ENCODE results near the gene C7orf57. TPM values are rescaled to one million over a fixed set of nuclear protein-coding genes. Genes with fewer than 3 reads are reported as not detected.

The C7orf57 gene
- total RNA-seq, 1 experiment from 2014 or later = 0.90 TPM

DNA sequence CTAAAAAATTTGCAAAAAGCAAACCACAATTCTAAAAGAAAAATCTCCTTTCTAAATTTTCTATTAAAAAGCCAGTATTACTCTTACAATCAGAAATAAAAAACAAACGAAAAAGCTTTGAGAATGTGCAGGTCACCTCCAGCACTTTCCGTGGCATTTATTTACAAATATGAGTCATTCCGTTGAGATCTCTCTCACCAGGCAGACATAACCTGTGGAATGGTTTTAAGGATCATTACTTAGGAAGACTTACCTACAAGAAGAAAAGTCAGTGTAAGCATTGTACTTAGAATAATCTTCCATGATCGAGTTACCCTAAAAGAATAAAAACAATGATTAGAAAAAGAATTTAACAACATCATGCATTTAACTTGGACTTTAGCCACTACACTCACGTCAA lies 9.7 kb upstream of the C7orf57 start:
- DNase-seq (ENCODE audit: low spot score) (no peak), ATAC-seq (no peak)
- Mint-ChIP-seq H3K27me3 (ENCODE audit: low read depth) (no peaks in the 10 kb centered on the region; the same call in 1 of the 2 replicates), H3K36me3 (no peaks in the 10 kb centered on the region), H3K4me1 (no peaks in the 10 kb centered on the region), H3K27ac (no peak overlapping the region), H3K4me3 (no peak overlapping the region), H3K9me3 (peaks cover 13% of the 10 kb centered on the region)
- POLR2A ChIA-PET = no interaction called here
- TF ChIP-seq, protein P1, sequence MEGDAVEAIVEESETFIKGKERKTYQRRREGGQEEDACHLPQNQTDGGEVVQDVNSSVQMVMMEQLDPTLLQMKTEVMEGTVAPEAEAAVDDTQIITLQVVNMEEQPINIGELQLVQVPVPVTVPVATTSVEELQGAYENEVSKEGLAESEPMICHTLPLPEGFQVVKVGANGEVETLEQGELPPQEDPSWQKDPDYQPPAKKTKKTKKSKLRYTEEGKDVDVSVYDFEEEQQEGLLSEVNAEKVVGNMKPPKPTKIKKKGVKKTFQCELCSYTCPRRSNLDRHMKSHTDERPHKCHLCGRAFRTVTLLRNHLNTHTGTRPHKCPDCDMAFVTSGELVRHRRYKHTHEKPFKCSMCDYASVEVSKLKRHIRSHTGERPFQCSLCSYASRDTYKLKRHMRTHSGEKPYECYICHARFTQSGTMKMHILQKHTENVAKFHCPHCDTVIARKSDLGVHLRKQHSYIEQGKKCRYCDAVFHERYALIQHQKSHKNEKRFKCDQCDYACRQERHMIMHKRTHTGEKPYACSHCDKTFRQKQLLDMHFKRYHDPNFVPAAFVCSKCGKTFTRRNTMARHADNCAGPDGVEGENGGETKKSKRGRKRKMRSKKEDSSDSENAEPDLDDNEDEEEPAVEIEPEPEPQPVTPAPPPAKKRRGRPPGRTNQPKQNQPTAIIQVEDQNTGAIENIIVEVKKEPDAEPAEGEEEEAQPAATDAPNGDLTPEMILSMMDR (IDR thresholded peaks at IDR 0.05) = no peak
- TF ChIP-seq FOXP1 (CRISPR knock-in tag; IDR thresholded peaks at IDR 0.05; ENCODE audit: borderline replicate concordance) = no peak
- no peak for TF ChIP-seq JAZF1 (CRISPR knock-in tag; IDR thresholded peaks at IDR 0.05)
- no peak for TF ChIP-seq ESRRA (CRISPR knock-in tag; IDR thresholded peaks at IDR 0.05; ENCODE audit: borderline replicate concordance)
- no peak for TF ChIP-seq ZNF232 (CRISPR knock-in tag; IDR thresholded peaks at IDR 0.05)
- TF ChIP-seq FOXK1 (CRISPR knock-in tag; IDR thresholded peaks at IDR 0.05) = no peak
- no peak for TF ChIP-seq SMAD4 (CRISPR knock-in tag; IDR thresholded peaks at IDR 0.05)
- no peak for TF ChIP-seq GABPB1 (CRISPR knock-in tag; IDR thresholded peaks at IDR 0.05)
- no peak for TF ChIP-seq EMX1 (CRISPR knock-in tag; IDR thresholded peaks at IDR 0.05)
- TF ChIP-seq, protein P2, sequence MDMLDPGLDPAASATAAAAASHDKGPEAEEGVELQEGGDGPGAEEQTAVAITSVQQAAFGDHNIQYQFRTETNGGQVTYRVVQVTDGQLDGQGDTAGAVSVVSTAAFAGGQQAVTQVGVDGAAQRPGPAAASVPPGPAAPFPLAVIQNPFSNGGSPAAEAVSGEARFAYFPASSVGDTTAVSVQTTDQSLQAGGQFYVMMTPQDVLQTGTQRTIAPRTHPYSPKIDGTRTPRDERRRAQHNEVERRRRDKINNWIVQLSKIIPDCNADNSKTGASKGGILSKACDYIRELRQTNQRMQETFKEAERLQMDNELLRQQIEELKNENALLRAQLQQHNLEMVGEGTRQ (CRISPR knock-in tag; IDR thresholded peaks at IDR 0.05) = no peak
- TF ChIP-seq, protein P3, sequence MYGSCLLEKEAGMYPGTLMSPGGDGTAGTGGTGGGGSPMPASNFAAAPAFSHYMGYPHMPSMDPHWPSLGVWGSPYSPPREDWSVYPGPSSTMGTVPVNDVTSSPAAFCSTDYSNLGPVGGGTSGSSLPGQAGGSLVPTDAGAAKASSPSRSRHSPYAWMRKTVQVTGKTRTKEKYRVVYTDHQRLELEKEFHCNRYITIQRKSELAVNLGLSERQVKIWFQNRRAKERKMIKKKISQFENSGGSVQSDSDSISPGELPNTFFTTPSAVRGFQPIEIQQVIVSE (CRISPR knock-in tag; IDR thresholded peaks at IDR 0.05; ENCODE audit: borderline replicate concordance) = no peak
- TF ChIP-seq, protein P4, sequence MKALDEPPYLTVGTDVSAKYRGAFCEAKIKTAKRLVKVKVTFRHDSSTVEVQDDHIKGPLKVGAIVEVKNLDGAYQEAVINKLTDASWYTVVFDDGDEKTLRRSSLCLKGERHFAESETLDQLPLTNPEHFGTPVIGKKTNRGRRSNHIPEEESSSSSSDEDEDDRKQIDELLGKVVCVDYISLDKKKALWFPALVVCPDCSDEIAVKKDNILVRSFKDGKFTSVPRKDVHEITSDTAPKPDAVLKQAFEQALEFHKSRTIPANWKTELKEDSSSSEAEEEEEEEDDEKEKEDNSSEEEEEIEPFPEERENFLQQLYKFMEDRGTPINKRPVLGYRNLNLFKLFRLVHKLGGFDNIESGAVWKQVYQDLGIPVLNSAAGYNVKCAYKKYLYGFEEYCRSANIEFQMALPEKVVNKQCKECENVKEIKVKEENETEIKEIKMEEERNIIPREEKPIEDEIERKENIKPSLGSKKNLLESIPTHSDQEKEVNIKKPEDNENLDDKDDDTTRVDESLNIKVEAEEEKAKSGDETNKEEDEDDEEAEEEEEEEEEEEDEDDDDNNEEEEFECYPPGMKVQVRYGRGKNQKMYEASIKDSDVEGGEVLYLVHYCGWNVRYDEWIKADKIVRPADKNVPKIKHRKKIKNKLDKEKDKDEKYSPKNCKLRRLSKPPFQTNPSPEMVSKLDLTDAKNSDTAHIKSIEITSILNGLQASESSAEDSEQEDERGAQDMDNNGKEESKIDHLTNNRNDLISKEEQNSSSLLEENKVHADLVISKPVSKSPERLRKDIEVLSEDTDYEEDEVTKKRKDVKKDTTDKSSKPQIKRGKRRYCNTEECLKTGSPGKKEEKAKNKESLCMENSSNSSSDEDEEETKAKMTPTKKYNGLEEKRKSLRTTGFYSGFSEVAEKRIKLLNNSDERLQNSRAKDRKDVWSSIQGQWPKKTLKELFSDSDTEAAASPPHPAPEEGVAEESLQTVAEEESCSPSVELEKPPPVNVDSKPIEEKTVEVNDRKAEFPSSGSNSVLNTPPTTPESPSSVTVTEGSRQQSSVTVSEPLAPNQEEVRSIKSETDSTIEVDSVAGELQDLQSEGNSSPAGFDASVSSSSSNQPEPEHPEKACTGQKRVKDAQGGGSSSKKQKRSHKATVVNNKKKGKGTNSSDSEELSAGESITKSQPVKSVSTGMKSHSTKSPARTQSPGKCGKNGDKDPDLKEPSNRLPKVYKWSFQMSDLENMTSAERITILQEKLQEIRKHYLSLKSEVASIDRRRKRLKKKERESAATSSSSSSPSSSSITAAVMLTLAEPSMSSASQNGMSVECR (CRISPR knock-in tag; IDR thresholded peaks at IDR 0.05; ENCODE audit: borderline replicate concordance) = no peak
- TF ChIP-seq ETV6 (CRISPR knock-in tag; IDR thresholded peaks at IDR 0.05) = no peak
- TF ChIP-seq TEAD1 (CRISPR knock-in tag; IDR thresholded peaks at IDR 0.05) = no peak
- TF ChIP-seq ZBTB21 (CRISPR knock-in tag; IDR thresholded peaks at IDR 0.05; ENCODE audit: borderline replicate concordance) = no peak
- TF ChIP-seq, protein P5, sequence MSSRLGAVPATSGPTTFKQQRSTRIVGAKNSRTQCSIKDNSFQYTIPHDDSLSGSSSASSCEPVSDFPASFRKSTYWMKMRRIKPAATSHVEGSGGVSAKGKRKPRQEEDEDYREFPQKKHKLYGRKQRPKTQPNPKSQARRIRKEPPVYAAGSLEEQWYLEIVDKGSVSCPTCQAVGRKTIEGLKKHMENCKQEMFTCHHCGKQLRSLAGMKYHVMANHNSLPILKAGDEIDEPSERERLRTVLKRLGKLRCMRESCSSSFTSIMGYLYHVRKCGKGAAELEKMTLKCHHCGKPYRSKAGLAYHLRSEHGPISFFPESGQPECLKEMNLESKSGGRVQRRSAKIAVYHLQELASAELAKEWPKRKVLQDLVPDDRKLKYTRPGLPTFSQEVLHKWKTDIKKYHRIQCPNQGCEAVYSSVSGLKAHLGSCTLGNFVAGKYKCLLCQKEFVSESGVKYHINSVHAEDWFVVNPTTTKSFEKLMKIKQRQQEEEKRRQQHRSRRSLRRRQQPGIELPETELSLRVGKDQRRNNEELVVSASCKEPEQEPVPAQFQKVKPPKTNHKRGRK (CRISPR knock-in tag; IDR thresholded peaks at IDR 0.05; ENCODE audit: borderline replicate concordance) = no peak
- CTCF ChIA-PET = no interaction called here

DNA sequence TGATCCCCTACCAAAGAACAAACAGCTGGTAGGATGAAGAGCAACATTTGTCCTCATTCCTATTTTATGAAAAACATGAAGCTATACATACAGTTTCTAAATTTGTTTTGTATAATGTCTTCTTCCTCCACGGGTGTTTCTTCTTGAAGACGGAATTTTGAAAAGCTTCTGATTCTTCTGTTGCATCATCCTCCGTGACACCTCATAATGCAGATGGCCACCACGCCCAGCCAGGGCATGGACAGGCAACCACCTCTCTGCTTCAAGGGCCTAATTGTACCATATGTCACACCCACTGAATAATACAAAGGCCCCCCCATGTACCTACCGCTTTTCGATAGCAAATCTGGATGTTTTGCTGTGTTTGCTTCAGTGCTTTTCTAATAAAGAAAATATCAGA lies 6.4 kb upstream of the C7orf57 start, which contains the start of gene SUN3:
SUN3 (minus strand) TSS at position 170 of the 400 bp plus-strand sequence; CDS start at position 1, 169 bp downstream.
- CTCF ChIA-PET = no interaction called here
- Mint-ChIP-seq H3K9me3 (peaks cover 6% of the 10 kb centered on the region), H3K27me3 (ENCODE audit: low read depth) (peaks cover 15% of the 10 kb centered on the region), H3K4me1 (no peaks in the 10 kb centered on the region), H3K4me3 (no peak within 1 kb of the TSS), H3K36me3 (no peaks in the 10 kb centered on the region), H3K27ac (no peak within 1 kb of the TSS)
- TF ChIP-seq TP53 (CRISPR knock-in tag; IDR thresholded peaks at IDR 0.05) (no peak), NFYB (CRISPR knock-in tag; conservative IDR thresholded peaks at IDR 0.05; ENCODE audit: low read depth) (no peak), NFE2L1 (CRISPR knock-in tag; IDR thresholded peaks at IDR 0.05) (no peak), ZNF396 (CRISPR knock-in tag; IDR thresholded peaks at IDR 0.05; ENCODE audit: borderline replicate concordance) (no peak)
- DNase-seq (ENCODE audit: low spot score) (no peak), ATAC-seq (no peak)
- POLR2A ChIA-PET = interaction anchor here (0.6 kb wide), 1 partner anchor 37 kb away, joined by 3 read pairs; no protein-coding TSS in a partner anchor

Measured in WTC11 (cell line).